Suppressor macrophage treated with lipopolysaccharide for 4 hours (primary cell): ENCODE measurements around the gene TM6SF1.
"Not testable (repeated sequence)": the region's sequence is repeated elsewhere in the genome, so short reads cannot be mapped to it uniquely, and the experiment has no call there.

Experiments used
- DNase-seq: peaks from one replicate; pipeline ENCODE4 v3.0.0-alpha.2; 2020

Gene TM6SF1

DNA sequence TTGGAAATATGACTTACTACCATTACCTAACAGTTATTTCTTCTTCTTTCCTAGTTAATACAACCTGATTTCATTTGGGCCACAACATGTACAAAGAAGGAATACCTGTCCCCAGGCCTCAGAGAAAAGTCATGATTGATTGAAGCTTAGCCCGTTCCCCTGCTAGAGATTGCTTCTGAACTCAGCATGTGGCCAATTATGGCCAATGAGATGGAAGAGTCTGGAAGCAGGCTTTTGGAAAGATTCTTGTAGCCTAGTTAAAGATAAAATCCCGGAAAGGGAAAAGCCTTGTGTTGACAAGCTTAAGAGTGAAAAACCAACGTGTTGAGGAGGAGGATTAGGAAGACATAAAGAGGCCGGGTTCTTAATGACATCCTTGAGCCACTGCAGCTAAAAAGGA is 17.0 kb upstream of the TM6SF1 start:
- no peak for DNase-seq

DNA sequence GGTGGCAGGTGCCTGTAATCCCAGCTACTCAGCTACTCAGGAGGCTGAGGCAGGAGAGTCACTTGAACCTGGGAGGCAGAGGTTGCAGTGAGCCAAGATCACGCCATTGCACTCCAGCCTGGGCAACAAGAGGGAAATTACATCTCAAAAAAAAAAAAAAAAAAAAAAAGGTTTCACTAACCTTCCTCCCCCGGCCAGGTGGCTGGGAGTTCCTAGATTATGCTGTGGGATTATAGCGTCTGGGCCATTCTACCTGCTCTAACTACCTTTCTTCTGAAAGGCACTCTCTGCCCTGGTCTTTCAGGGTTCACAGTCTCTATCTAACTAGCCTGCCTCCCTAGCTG is 15.5 kb upstream of the TM6SF1 start:
- not testable (repeated sequence) for DNase-seq

DNA sequence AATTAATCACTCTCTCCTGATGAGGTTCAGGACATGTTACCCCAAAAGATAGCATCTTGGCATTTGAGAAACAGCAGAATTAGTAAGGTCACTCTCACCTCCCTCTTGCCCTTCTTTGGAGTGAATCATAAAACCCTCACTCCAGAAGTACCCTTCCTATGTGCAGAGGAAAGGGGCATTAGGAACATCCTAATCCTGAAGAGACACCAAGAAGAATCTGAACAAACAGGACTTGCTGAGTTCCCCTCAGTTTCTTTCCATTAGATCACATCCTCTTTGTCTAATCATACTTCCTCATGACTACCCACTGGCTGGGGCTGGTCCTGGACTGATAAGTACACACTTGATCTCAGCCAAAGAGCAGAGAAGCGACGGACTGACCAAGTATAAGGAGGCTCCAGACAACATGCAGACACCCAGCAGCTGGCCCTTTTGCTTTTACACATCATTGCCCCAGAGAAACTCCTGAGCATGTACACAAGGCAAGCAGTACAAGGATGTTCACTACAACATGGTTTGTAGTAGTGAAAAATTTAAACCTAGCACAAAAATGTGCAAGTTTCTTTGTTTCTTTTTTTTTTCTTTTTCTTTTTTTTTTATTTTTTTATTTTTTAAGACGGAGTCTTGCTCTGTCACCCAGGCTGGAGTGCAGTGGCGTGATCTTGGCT is 15.0 kb upstream of the TM6SF1 start:
- peak; percentile 87 for DNase-seq

DNA sequence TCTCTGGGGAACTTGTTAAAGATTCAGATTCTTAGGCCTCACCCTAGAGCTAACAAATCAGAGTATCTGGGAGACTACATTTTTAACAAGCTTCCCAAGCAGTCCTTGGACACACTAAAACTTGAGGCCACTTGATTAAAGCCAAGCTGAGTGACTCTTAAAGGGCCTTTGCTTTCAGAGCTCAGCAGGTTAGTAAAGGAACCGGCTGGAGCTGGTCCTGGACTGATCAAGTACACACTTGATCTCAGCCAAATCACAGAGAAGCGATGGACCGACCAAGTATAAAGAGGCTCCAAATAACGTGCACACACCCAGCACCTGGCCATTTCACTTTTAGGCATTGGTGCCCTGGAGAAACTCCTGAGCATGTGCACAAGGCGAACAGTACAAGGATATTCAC is 12.9 kb upstream of the TM6SF1 start:
- no peak for DNase-seq

DNA sequence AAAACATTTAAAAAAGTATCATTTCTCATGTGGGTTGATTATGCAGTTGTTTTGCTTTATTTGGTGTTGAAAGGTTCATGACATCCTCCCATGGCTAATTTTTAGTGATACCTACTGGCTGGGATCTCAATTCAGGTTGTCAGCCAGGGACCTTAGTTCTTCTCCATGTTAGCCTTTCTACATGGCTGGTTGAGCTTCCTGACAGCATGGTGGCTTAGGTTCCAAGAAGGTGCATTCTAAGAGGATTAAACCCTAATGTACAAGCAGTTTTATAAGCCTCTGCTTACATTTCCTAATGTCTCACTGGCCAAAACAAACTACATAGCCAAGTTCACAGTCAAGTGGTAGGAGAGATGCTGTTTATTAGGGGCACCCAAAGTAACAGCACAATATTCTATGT is 9.4 kb upstream of the TM6SF1 start:
- no peak for DNase-seq

DNA sequence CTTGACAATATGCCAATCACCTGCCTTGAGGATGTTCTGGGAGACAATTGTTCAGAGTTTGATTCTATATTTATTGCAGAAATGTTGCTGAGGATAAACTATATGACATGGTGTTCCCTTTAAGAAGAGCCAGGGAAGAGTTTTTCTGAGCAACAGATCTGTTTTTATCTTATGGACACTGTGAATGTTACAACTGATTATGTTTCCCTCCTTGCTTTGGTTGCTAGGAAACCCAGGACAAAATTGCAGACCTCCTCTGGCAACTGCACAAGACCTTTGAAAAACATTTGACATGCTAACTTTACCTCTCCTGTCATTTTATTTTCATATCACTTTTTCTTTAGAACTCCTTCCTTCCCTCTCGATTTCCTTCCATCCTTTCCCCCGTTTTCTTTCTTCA is 8.2 kb upstream of the TM6SF1 start:
- DNase-seq: no peak

DNA sequence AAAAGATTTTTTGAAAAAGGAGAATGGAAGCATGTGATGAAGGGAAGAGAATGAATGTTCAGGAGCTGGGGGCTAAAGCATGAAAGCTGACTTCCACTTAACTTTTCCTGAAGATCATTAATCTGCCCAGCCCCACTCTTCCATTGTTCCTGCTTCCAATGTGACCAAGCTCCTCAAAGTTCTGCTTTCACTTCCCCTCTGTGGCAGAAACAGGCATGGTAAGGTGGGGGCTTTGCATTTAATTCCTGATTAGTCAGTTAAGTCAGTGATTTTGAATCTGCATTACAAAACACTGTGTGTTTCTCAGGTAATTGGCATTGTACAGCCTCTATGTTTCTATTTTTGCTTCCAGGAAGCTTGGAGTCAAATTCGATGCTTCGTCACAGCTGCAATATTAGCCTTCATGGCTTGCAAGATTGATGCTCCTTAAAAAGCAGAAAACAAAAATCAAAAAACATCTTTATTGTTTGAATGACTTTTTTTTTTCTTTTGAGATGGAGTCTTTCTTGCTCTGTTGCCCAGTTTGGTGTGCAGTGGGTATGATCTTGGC is 7.3 kb upstream of the TM6SF1 start:
- peak; percentile 75 for DNase-seq

DNA sequence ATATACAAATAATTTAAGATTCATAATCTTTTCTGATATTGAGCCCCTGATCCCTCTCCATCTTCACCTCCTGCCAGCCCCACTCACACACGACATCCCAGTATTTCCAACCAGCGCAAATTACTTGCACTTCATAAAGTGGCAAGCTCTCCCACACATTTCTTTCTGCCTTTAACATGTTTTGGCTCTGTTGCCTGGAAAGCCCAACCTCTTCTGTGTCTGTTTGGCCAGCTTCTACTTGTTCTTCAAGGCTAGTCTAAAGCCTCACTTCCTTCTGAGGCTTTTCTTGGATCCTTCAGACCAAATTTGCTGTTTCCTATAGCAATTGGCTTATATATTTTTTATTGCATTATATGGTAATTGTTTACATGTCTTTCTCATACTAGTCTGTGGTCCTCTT is 5.1 kb upstream of the TM6SF1 start:
- no peak for DNase-seq

DNA sequence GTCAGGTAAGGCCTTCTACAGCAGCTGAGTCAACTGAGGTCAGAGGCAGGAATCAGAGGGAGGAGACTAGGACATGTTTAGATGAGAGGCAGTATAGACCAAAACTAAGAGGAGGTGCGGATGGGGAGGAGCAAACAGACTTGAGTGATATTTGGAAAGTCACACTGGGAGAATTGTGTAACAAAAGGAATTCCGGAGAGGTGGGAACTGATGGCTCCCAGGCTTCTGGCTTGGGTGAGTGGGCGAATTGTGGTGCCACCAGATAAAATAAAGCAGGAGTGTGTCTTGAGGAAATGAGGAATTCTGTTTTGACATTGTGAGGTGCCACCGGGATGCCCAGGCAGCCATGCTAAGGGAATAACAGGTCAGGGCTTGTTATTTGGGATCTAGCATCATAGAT is 3.3 kb upstream of the TM6SF1 start:
- DNase-seq: no peak

DNA sequence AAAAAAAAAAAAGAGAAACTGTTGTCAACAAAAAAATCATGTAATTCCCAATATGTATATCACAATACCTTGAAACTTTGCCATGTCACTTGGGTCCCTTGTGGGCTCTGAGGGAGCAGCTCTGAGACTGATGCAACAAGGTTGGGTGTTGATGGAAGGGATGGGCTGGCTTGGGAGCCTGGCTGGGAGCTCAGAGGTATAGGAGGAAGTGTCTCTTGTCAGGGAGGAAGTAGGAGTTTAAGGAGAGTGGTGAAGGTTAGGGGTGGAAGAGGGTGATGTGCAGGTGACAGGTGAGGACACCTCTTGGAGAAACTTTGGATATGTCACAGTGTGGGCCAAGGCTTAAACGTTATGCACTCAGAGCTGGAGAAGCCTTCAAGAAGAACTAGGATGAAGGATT is 2.0 kb upstream of the TM6SF1 start:
- DNase-seq: peak; percentile 5

DNA sequence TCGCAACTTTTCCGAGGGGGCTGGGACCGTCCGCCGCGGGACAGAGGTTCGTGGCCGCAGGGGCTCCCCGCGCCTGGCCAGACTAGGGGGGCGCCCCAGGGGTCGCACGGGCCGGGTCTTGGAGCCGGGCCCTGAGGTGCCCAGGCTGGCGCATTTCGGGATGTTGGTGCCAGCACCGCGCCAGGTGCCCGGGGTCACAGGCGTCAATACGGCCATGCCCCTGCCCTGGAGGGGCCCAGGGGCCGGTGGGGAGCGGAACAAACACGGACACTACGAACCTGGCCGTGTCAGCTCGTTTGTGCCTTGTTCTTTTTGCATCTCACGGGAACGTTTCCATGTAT is 366 bp downstream of the TM6SF1 start:
- no peak for DNase-seq

DNA sequence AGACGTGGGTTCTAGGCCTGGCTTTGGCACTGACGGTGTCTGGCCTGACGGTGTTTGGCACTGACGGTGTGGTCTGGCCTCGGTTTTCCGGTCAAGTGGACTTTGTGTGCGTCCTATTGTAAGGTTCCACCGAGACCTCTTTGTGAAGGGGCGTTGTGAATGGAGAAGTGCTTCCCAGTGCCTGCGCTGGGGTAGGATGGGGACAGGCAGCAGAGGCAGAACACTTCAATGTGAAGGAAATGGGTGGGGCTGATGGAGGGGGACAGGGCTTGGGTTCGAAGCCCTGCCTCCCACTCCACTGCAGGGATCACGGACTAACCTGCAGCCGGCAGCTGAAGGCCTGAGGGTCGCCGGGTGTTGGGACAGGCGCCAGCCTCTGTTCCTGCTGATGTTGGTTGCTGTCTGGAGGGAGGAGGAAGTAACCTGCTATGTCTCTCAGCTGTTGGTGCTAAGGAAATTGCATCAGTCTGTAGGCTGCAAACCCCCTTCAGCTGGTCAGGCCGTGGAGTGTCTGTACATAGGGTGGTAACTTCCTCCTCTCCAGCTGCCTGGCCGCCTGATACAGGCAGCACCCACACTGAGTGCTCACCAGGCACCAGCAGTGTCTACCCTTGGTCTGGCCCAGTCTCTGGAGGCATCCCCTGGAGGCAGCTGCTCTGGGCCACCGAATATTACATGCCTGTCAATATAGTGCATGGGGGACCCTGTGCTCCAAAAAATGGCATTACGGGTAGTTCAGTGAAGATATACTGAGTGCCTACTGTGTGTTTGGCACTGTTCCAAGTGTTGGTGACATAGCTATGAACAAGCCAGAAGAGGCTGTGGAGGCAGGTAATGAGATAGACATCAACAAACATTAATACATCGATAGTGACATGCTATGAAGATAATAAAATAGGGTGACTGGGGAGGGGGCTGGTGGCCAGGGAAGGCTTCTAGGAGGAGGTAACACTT is 1.1 kb downstream of the TM6SF1 start:
- peak; percentile 94 for DNase-seq

DNA sequence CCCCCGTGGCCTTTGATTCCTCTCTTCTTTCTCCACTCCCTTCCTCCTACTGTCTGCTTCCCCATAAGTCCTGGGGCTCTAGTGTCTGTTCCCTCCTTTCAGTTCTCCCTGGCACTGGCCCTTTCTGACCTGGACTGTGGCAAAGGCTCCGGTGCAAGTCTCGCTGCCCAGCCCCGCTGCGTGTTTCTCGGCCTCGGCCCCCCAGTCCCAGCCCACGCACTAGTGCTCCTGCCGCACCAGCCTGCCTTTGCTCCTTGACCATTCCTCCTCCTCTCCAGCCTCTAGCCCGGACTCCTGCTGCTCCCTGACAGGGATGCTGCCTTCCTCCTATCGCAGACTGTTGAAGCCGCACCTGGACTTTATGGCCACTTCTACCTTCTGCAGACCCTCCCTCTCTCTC is 2.1 kb downstream of the TM6SF1 start:
- peak; percentile 24 for DNase-seq

DNA sequence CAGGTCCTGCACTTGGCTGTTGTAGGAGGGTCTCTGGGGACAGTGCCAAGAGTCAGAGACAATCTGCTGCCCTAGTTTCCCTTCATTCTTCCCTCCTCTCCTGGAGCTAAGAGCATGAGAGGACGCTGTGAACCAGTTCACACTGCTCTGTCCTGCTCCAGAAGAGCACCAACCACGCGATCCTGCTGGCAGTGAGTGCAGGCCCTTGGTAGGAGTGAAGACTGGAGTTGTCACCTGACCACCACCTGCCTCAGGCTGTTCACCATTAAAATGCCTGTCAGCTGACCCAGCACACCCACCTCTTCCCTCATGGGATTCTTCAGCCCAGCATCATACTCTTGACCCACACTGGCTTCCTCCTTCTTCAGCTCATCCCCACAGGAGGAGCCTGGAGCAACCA is 2.9 kb downstream of the TM6SF1 start:
- DNase-seq: peak; percentile 29

DNA sequence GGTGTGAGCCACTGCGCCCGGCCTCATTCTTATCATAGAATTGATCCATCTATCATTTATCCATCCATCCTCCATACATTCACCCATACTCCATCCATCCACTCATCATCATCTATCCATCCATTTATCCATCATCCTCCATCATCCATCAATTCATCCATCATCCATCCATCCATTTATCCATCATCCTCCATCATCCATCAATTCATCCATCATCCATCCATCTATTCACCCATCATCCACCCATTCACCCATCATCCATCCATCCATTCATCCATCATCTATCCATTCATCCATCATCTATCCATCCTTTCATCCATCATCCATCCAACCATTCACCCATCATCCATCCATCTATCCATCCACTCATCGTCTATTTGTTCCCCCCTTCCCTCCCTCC is 3.7 kb downstream of the TM6SF1 start:
- no peak for DNase-seq

DNA sequence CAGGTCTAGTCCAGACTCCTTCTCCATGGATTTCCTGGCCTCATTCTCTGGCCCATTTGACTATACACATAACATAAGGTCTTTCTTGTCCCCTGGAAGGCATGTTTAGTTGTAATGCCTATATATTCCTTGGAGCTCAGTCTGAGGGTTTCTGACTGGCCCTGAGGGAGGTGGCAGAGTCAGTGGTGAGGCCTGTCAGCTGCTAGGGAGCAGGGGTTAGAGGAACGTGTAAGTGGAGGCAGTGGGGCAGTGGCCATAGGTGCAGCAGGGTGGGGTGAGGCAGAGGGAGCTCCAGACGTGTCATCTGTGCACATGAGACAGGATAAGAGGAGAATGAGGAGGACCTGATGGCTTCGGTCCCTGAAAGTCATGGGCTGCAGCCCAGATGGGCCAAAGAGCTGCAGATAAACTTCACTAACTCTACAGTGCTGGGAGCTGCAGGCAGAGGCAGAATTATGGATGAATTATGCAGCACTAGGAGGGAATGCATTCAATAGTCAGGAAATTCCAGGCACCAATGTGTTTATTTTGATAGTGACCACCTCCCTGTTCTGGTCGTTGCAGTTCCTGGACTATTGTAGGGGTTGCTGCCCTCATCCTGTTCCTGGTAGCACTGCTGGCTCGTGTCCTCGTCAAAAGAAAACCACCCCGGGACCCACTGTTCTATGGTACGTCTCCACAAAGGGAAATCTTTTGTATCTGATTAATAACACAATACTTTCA is 4.9 kb downstream of the TM6SF1 start:
- DNase-seq: no peak

DNA sequence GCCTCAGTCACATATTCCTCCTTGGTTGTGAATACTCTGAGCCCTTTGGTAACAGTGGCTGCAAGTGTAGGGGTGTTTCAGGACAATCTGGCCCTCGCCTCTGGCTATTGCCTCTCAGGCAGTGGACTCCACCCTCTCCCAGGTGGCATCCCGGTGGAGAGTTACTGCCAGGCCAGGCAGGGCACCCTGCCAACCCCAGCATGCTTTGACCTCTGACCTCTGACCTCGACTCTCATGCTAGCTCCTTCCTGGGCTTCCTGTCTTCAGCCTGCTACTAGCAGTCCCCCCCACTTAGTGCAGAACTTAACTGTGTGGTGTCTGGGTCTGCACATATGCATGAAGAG is 5.5 kb downstream of the TM6SF1 start:
- no peak for DNase-seq

DNA sequence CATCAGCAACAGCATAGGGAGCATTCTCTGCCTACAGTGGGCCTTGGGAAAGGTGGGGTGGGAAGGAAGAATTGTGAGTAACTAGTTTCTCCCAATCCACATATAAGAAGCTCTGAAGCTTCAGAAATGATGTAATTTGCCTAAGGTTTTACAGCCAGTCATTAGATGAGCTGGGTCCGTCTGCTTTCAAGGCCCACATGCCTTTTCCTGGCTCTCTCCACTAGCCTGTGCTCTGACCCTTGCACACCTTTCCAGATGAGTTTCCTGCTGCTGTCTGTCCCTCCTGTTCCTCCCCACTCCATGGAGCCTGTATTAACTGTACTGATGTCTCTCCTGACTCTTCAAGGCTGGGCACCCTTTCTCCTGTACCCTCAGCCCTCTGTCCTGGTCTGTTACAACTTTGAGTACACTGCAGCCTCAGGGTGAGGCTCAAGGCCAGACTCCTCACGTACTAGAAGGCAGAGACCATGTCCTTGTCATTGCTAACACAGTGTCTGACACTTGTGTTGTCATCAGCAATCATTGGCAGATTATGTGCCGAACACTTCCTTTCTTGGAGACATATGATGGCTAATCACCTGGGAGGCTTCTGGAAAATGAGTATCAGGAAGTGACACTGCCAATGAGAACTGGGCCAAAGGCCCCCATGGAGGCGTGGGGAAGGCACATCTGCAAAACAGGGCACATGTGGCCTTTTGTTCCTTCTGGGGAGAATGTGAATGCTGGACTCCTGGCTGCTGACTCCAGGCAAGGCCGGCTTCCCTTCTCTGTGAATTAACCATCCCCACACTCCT is 6.6 kb downstream of the TM6SF1 start:
- peak; percentile 38 for DNase-seq

DNA sequence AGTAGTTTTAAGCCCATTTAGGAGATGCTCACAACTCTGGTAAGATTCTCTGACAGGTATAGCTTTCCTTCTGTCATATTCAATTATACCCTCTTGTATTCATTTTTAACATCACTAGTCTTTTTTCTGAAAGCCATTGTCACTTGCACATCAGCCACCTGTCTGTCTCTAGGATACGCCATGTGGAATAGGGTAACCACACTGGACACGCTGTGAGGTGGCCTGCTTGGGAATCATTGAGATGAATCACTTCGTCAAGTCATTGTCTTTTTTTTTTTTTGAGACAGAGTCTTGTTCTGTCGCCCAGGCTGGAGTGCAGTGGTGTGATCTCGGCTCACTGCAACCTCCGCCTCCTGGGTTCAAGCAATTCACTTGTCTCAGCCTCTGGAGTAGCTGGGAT is 7.4 kb downstream of the TM6SF1 start:
- DNase-seq: no peak

DNA sequence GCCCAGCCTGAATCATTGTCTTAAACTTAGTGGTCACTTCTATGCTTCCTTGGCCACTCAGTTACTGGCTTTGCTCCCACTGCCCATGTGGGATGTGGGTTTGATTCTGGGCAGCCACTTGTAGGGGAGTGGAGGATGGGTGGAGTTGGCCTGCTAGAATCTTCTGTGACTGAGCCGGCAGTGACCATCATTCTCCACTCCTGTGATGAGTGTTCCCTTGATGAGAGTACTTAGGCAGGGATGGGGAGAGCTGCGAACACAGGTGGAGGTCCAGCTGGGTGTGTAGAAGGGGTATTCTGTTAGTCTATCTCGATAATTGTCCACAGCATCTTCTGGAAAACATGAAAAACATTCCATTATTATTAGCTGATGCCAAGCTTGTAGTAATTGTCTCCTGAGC is 8.0 kb downstream of the TM6SF1 start:
- DNase-seq: no peak

DNA sequence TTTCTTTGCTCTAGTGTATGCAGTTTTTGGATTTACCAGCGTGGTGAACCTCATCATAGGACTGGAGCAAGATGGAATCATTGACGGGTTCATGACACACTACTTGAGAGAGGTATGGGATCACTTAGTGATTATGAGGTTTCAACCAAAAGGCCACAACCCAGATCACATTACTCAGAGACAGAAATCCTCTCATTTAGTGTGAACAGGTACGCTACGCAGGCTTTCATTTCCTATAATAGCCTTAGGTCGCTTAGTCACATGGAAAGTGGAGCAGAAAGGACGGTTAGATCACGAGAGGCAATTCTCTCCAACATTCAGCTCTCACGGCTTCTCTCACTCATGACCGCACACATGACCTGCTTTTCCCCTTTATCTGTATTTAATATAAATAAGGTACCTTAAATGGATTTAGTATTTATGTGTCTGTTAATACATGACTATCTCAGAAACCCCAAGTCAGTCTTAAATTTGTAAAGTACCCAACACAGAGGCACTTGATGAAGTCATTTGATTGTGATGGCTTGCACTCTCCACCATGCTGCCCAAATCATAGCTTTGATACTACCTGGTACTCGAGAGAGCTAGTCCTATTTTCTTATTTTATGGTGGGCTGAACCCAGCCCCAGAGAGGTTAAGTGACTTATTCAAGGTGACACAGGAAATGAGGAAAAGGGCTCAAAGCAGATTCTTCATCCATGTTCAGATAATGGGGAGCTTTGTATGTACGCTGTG is 8.6 kb downstream of the TM6SF1 start:
- DNase-seq: no peak

DNA sequence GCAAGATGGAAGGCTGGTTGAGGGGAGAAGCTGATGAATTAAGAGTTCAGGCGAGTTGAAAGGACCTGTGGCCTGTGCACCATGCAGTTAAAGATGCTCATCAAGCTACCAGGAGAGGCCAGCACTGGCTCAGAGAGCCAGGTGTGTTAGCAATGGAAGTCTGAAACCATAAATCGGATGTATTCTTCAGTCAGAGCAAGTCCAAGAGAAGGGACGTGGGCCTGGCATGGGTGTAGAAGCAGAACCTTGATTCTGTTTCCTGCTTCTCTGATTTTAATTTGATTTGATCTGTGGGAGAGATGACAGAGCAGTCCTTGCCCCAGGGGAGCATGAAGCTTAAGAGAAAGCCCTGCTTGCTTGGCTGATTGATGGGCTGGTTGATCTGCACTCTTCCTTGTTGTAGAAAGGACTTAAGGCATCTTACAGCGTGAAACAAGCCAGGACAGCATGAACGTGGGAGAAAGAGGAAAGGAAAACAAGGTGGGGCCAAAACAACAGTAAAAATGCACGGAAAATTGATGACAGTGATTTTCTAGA is 10.9 kb downstream of the TM6SF1 start:
- no peak for DNase-seq
